NCI-H1105 treated with DMSO at 0.1 percent for 48 hours (cell line): ENCODE measurements around the gene SLC16A13.

Experiments
- DNase-seq: peaks from one replicate; lab custom pipeline; 2025; lab: John Stamatoyannopoulos, UW

The SLC16A13 gene

DNA sequence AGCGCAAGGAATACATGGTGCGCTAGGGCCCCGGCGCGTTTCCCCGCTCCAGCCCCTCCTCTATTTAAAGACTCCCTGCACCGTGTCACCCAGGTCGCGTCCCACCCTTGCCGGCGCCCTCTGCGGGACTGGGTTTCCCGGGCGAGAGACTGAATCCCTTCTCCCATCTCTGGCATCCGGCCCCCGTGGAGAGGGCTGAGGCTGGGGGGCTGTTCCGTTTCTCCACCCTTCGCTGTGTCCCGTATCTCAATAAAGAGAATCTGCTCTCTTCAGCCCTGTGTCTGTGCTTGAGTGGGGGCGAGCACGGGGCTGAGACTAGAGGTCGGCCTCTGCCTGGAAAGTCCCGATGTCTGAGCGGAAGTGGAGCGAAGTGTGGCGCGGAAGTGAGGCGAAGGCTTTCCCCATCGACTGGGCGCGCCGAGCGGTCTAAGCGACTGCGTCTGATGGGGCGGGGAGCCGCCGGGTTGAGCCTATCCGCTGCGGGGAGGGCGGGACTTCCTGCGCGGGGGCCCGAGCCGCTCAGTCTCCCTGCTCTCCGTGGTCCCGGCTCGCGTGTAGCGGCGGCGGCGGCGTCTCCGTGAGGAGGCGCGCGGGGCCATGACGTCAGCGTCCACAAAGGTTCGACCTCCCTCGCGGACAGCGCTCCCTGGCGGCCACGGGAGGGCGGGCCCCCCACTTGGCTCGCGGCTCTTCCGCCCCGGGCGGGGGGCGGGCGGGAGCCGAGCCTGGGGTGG is 21.4 kb upstream of the SLC16A13 start:
- DNase-seq: peak; percentile 95

DNA sequence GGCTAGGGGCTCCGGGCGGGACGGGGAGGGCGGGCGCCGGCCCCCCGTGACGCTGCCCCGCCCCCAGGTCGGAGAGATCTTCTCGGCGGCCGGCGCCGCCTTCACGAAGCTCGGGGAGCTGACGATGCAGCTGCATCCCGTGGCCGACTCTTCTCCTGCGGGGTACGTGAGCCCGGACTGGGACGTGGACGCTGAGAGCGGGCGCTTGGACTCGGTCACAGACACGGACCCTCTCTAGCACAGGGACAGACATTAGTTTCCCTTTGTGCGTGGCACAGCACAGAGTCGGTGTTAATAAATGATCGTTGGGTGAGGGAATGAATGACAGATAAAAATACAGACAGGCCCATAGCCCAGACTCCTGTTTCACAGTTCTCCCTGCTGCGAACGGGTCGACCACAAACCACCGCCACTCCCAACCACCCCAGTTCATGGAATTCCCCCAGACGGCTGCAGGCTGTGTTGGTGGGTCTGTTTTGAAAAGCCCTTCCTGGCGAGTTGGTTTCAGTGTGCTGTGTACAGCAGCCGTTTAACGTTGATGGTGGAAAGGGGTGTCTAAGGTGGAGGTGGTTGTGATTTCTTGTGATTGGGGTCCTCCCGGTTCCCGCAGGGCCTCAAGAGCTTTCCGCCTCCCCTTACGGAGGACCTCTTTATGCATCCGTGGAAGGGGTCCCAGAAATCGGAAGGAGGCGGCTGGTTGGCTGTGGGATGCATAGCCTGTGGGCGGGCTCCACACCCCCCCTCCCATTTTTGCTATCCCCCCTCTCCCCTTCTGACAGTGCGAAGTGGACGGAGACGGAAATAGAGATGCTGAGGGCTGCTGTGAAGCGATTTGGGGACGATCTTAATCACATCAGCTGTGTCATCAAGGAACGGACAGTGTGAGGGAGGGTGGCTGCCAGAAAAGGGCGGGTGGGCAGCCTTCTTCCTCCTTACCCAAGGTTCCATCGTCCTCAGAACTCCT is 20.5 kb upstream of the SLC16A13 start:
- no peak for DNase-seq

DNA sequence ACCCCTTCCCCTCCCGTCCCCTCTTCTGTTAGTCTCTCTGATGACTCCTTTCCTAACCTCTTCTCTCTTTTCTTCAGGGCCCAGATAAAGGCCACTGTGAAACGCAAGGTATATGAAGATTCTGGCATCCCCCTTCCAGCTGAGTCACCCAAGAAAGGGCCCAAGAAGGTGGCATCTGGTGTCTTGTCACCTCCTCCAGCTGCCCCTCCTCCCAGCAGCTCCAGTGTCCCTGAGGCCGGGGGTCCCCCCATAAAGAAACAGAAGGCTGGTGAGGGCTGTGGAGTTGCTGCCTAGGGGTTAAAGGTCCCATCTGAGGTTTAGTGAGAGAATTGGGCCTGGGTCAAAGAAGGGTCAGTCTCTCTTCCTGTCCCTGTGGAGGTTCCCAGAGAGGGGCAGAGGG is 19.4 kb upstream of the SLC16A13 start:
- no peak for DNase-seq

DNA sequence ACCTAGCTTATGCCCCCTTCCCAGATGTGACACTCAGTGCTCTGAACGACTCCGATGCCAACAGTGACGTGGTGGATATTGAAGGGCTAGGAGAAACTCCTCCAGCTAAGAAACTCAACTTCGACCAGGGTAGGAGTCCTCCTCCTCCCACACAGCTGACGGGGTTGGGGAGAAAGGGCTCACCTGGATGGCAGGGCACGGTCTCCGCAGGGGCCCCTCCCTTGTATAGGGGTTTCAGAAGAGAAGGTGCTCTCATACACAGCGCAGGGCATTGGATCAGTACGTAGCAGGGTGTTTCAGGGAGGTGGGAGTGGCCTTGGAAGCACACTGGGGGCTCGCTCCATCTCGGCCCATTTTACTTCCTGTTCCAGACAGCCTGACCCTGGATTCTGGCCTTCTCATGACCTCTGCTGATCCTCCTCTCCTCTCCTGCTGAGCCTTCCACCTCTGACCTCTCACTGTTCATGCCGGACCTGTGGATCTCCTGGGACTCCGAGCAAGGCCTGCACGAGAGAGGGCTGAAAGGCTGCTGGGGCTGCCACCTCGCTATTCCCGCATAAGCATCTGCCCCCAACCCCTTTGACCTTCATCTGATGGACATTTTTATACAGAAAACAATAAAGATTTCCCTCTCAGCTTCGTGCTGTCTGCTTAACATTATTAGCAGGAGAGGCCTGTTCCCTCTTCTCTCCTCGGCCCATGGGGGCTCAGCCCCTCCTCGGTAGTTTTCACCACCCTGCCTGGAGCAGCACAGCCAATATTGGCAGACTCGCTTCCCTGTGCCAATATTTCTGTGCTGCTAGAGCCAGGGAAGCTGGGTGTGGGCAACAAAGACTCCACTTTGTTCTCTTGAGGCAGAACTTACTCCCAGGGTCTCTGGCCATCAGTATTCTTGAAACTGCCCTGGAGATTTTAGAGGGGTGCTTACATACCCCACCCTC is 18.7 kb upstream of the SLC16A13 start:
- DNase-seq: no peak

DNA sequence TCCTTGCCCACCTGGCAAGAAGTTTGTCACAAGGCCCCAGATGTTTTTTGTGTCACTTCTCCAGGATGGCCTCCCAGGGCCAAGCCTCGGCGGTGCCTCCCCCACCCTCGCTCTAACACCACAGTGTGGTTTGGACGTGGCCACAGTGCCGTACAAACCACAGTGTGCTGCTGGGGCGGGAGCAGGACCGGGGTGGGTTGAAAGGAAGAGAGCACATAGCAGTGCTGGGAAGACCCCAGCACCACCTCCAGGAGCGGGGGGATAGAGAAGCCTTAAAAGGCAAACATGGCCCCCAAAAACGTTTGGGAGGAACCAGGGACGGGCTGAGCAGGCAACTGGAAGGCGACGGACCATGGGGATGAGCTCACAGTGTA is 18.0 kb upstream of the SLC16A13 start:
- no peak for DNase-seq

DNA sequence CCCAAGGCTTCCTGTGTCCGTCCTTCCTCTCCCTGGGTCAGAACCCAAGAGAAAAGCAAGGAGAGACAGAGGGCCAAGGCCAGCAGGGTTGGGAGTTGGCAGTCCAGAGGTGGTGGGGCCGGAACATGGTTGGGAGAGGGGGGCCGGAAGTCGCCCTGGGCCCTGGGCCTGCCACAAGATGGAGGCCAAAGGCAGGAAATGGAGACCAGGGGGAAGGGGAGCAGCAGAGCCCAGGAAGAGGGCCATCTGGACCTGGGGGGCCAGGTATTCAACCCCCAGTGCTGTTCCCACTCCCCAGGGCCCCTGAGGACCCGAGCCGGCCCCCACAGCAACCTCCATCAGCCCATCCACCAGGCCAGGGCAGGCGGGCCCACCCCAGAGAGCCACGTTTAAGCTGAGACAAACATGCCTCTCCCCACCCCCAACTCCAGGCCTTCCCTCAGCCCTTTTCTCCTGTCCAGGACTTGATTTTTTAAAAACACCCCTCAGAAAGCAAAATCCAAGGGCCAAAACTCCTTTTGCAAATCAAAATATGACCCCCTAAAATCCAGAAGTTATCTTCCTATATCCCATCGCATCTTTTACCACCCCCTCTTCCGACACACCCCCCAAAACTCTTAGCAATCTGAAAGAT is 17.4 kb upstream of the SLC16A13 start:
- DNase-seq: no peak

DNA sequence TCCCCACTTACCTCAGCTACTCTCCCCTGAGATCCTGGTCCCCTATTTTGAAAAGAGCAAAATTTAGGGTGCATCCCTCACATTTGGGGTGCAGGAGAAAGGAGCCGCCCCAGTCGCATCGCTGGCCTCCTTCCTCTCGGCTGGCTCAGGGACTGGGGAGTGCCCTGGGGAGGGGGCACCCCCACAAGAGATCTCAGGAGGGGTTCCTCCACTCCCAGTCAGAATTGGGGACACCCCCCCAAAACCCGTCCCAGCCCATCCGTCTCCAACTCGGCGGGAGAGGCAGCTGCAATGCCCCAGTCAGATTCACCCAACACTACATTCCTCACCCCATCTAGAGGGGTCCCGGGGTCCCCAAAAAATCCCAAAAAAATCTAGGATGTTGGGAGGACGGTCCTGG is 16.4 kb upstream of the SLC16A13 start:
- DNase-seq: no peak

DNA sequence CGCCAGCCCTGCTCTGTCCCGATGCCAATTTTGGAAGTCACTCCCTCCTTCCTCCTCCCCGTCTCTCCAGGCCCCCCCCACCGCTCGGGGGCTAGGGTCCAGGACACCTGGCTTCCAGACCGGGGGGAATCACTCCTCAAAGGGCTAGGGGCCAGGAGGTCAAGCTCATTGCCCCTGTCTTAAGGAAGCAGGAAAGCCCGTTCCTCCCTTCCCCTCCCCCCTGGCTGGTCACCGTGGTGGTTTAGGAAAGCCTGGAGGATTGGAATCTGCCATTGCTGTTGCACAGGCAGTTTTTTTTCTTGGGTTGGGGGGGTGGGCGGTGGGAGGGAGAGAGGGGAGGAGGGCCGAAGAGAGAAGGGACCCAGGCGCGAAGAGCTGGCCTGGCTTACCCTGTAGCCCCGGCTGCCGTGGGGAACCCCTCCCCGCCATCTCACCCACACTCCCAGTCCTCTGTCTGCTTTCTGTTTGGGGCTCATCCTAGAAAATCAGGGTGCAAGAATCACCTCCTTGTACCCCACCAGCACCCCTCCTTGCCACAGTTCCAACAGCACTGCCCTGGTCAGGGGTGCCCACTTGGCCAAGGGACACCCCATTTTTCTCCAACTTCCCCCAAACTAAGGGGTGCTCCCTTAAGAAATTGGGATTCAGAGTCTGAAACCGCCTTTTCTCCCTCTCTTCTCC is 15.8 kb upstream of the SLC16A13 start:
- peak; percentile 62 for DNase-seq

DNA sequence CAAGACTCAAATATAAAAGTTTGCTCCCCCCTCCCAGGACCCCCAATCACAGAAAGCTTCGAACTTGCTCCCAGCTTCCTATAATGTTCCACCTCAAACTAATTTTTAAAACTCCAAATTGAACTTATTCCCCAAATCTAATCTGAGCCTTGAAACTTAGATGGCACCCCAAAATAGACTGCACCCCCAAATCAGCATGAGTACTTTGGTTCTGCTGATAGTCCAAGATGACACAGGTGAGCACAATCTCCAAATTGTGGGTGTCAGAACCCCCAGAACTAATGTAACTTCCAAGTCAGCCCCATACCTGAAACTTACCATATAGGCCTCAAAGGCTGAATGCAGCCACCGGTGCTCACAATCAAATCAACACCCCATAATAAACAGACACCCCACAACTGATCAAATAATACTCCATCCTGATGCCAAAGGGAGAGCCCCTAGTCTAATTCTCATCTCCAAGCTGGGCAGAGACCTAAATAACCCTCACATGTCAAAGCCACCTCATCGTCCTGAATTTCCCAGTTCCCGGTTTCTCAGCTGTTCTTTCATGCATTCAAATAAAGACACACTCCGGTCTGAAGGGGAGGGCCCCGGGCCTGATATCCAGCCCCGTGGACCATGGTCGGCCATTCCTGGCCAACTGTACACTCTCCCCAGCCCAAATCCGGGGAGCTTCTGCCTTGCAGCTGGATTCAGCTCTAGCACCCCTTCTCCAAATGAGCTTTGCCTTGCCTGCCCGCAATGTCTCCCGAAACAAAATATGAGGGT is 14.7 kb upstream of the SLC16A13 start:
- no peak for DNase-seq

DNA sequence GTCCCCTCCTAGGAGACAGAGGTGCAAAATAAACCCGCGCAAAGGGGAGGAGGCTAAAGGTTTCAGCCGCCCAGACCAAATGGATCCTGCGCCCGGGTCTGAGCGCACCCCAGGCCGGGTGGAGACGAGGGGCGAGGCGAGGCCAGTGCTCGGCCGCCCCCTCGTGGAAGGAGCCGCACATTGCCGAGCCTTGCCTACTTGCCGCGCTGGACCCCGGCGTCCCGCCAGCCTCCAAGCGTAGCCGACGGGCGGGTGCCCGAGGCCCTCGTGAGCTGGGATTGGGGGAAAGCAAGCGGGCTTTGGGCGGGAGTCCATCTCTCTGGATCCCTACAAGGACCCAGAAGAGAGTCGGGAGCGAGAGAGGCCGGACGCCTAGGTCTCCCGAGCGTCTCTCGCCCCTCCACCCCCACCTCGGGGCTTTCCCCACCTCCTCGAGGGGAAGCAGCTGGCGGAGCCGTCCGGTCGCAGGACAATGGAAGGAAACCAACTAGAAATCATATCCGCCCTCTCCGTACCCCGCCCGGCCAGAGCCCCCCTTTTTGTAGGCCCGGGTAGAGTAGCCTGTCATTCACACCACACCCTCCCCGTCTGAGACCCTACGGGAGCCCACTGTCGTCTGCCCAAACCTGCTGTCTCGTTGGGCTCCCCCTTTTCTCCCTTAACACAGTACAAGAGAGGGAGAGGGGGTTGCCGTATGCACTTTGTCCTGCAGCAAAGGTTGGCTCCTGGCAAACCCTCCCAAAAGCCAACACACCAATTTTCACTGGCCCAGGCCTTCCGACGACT is 13.6 kb upstream of the SLC16A13 start:
- peak; percentile 62 for DNase-seq

DNA sequence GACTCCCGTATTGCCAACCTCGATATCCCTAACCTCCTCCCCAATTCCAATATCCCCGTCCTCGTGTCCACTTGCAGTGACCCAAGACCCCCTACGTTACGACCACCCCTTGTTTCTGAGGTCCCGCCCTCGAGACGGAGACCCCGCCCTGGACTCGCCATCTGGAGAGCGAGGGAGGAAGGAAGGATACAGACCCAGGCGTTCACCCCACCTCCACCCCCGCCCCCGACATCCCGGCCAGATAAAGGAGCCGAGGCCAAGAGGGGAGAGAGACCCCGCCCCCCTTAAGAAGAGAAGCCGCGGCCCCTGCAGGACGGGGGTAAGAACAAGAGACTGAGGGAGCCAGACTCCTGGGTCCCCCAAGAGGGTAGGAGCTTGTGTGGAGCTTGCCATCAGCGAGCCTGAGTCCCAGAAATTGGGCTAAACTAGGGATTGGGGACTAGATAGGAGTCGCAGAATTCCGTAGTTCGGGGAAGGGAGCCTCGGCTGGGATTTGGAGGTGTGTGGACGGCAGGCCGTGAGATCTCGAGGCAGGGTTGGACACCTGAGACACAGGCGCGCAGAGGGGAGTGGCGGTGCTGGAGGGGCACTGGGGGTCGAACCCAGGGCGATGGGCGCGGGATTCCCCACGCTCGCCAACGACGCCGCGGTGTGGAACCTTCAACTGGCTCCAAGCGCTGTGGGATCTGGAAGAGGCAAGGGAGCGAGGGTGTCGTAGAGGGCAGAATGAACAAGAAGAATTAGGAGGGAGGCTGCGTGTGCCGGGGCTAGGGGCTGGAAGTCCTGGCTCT is 12.8 kb upstream of the SLC16A13 start, which contains the start of gene BCL6B:
TSS of gene BCL6B (plus strand) at position 270 of the 791 bp plus-strand sequence. CDS start 622 bp downstream, outside the sequence.
- no peak for DNase-seq

DNA sequence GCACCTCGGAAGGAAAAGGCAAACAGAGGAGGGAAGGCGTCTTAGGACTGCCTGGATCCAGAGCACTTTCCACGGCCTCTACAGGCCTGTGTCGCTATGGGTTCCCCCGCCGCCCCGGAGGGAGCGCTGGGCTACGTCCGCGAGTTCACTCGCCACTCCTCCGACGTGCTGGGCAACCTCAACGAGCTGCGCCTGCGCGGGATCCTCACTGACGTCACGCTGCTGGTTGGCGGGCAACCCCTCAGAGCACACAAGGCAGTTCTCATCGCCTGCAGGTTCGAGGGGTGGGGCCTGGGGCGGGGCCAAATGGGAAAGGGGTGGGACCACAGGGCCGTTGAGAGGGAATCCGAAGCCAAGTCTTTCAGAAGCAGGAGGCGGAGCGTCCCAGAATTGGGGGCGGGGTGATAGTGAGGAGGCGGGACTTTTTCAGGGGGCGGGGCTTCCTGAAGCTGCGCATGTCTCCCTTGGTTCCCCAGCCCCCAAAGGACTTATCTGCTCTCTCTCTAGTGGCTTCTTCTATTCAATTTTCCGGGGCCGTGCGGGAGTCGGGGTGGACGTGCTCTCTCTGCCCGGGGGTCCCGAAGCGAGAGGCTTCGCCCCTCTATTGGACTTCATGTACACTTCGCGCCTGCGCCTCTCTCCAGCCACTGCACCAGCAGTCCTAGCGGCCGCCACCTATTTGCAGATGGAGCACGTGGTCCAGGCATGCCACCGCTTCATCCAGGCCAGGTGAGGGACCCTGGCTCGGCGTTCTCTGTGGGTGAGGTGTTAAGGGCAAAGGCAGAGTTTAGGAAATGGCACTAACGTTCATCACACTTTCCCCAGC is 12.0 kb upstream of the SLC16A13 start:
- no peak for DNase-seq

DNA sequence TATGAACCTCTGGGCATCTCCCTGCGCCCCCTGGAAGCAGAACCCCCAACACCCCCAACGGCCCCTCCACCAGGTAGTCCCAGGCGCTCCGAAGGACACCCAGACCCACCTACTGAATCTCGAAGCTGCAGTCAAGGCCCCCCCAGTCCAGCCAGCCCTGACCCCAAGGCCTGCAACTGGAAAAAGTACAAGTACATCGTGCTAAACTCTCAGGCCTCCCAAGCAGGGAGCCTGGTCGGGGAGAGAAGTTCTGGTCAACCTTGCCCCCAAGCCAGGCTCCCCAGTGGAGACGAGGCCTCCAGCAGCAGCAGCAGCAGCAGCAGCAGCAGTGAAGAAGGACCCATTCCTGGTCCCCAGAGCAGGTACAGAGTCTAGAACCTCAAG is 11.4 kb upstream of the SLC16A13 start:
- no peak for DNase-seq

DNA sequence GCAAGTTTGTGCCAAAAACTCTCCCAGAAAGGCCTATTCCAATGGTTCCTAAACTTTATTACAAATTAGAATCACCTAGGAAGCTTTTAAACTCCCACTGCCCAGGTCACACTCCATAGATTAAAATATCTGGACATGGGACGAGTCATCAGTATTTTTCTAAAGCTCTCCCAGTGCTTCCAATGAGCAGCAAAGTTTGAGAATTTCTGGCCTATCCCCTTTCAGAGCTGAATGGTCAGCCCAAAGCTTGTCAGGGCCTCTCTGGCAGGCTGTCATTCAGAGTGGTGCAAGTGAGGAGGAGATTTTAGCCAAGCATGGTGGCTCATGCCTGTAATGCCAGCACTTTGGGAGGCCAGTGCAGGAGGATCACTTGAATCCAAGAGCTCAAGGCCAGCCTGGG is 10.6 kb upstream of the SLC16A13 start:
- DNase-seq: no peak

DNA sequence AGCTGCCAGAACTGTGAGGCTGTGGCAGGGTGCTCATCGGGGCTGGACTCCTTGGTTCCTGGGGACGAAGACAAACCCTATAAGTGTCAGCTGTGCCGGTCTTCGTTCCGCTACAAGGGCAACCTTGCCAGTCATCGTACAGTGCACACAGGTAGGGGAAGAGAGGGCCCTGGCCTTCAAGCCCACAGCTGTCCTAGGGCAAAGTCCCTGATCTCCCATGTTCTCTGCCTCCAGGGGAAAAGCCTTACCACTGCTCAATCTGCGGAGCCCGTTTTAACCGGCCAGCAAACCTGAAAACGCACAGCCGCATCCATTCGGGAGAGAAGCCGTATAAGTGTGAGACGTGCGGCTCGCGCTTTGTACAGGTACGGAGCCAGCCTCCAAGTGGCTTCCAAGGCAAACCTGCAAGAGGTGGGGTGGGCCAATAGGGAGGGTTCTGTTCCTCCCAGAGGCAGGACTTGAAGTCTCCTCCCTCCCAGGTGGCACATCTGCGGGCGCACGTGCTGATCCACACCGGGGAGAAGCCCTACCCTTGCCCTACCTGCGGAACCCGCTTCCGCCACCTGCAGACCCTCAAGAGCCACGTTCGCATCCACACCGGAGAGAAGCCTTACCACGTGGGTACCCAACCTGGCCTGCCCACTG is 9.2 kb upstream of the SLC16A13 start:
- DNase-seq: no peak

DNA sequence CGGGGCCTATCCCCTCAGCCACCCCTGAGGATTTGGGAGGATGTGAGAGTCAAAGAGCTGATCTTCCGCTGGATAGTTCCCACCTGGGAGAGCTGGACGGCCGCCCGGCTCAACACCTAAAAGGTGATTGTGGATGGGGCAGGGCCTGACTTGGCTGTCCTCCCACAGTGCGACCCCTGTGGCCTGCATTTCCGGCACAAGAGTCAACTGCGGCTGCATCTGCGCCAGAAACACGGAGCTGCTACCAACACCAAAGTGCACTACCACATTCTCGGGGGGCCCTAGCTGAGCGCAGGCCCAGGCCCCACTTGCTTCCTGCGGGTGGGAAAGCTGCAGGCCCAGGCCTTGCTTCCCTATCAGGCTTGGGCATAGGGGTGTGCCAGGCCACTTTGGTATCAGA is 8.5 kb upstream of the SLC16A13 start:
- no peak for DNase-seq

DNA sequence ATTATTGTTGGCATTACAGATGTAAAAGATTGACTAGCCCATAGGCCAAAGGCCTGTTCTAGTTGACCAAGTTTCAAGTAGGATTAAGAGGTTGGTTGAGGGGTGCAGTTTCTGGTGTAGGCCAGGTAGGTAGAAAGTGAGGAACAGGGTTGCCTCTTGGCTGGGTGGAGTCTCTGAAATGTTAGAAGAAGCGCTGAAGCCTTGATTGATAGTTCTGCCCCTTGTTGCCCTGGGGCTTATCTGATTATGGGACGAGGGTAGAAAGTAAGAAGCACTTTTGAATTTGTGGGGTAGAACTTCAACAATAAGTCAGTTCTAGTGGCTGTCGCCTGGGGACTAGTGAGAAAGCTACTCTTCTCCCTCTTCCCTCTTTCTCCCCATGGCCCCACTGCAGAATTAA is 6.7 kb upstream of the SLC16A13 start:
- no peak for DNase-seq
